ENCODE data around the gene RAD51B.

The RAD51B gene

GRCh38 chr14:68633131-68633991 is 813.8 kb downstream of the RAD51B start:
- no peak for DNase-seq

- DNase-seq, result no peak
Observed at GRCh38 chr14:68634332-68634731, 814.8 kb downstream of the RAD51B start.

GRCh38 chr14:68634874-68635595 is 815.5 kb downstream of the RAD51B start:
- DNase-seq, result no peak

DNA sequence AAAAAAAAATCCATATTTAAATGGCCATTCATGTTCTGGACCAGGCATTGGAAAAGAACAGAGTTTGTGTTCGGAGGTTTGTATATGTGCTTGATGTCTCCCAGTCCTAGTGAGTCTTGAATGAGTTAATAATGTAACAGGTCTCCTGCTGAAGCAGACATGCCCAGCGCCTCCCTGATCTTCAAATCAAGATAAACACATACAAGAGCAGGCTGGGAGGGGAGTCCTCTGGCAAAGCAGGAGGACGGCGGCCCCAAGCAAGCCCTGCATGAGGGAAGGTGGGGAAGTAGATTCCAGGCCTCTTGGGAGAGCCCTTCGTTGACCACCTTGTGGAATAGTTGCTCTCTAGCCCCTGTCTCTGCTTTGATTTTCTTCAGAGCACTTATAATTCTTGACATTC is 817.0 kb downstream of the RAD51B start:
- no peak for DNase-seq

- no peak for DNase-seq
Observed at GRCh38 chr14:68637106-68638021, 817.8 kb downstream of the RAD51B start.

- DNase-seq, result no peak
Observed at GRCh38 chr14:68638141-68638999, 818.8 kb downstream of the RAD51B start.

GRCh38 chr14:68639000-68639757 is 819.6 kb downstream of the RAD51B start:
- DNase-seq, result no peak

DNA sequence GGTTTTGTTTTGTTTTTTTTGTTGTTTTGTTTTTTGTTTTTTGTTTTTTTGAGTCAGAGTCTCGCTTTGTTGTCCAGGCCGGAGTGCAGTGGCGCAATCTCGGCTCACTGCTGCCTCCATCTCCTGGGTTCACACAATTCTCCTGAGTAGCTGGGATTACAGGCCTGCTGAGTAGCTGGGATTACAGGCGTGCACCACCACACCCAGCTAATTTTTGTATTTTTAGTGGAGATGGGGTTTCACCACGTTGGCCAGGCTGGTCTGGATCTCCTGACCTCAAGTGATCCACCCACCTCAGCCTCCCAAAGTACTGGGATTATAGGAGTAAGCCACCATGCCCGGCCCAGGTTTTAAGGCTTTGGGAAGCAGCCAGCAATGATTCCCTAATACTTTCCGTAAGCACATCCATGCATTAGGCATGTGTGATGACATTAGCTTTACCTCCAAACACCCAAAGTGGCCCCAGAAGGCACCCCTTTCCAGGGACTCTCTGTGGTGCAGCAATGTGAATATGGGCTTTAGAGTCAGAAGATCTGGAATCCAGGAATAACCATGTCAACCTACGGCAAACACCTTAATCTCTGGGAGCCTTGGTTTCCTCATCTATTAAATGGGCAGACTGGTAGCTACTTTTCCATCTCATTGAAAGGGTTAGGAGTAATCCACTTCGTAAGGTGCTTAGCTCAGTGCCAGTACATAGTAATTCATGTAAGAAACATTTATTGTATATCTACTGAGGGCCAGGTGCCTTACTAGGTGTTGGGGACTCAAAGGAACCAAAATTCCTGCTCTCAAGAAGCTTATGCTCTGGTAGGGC is 820.4 kb downstream of the RAD51B start:
- no peak for DNase-seq

DNA sequence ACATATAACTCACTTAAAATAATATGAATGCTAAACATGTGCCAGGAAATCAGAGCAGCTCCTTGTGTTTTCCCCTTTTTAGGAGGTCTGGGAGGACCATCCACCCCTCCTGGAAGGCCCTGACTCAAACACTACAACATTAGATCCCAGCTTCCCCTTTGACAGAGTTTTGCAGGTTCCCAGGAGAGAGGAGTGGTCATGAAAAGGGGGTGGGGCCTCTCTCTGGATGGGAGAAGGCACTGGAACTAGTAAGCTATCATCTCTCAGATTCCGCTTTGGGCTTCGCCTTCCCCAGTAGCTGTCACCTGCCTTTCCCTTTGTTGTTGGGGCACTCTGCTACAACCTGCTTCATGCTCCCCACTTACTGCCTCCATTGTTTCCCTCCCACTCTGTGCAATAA is 824.1 kb downstream of the RAD51B start:
- no peak for DNase-seq

- DNase-seq, result no peak
Observed at GRCh38 chr14:68644101-68644500, 824.5 kb downstream of the RAD51B start.

DNA sequence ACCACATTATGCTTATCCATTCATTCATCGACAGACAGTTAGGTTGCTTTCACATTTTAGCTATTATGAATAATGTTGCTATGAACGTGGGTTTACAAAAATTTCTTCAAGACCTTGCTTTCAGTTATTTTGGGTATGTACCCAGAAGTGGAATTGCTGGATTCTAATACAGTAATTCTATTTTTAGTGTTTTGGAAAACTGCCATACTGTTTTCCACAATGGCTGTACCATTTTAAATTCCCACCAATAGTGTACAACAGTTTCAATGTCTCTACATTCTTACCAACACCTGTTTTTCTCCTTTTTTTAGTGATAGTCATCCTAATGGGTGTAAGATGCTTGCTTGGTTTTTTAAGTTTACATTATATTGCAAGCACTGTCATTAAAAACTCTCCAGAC is 825.8 kb downstream of the RAD51B start:
- DNase-seq, result no peak

GRCh38 chr14:68649476-68650189 is 830.1 kb downstream of the RAD51B start:
- no peak for DNase-seq

- no peak for DNase-seq
Observed at GRCh38 chr14:68650404-68650994, 830.9 kb downstream of the RAD51B start.

- DNase-seq, result no peak
Observed at GRCh38 chr14:68651075-68651474, 831.5 kb downstream of the RAD51B start.

GRCh38 chr14:68651652-68652432 is 832.3 kb downstream of the RAD51B start:
- no peak for DNase-seq

- DNase-seq, result no peak
Observed at GRCh38 chr14:68652433-68652690, 832.8 kb downstream of the RAD51B start.

- DNase-seq, result no peak
Observed at GRCh38 chr14:68653108-68653507, 833.5 kb downstream of the RAD51B start.

- DNase-seq, result no peak
Observed at GRCh38 chr14:68653804-68654203, 834.2 kb downstream of the RAD51B start.

- no peak for DNase-seq
Observed at GRCh38 chr14:68654471-68654941, 834.9 kb downstream of the RAD51B start.
